GM19035 (cell line): ENCODE measurements around the gene BIRC2.
"Not testable (repeated sequence)": the region's sequence is repeated elsewhere in the genome, so short reads cannot be mapped to it uniquely, and the experiment has no call there.

Experiments used
- ATAC-seq: cut with Tn5 transposase; IDR thresholded peaks from one replicate; pipeline ENCODE4 v1.9.1; 2021; ENCODE audit not compliant: unreplicated experiment

BIRC2 gene

GRCh38 chr11:102374633-102375424, 27.8 kb downstream of the BIRC2 start:
- not testable (repeated sequence) for ATAC-seq

GRCh38 chr11:102375720-102376399, 28.8 kb downstream of the BIRC2 start:
- ATAC-seq, result no peak

- no peak for ATAC-seq
Observed at GRCh38 chr11:102377891-102378290, 30.9 kb downstream of the BIRC2 start.

GRCh38 chr11:102378818-102379217, 31.8 kb downstream of the BIRC2 start:
- no peak for ATAC-seq

GRCh38 chr11:102382384-102382783, 35.4 kb downstream of the BIRC2 start:
- ATAC-seq, result no peak

- ATAC-seq, result no peak
Observed at GRCh38 chr11:102383839-102384238, 36.8 kb downstream of the BIRC2 start.

GRCh38 chr11:102384419-102385079, 37.5 kb downstream of the BIRC2 start:
- no peak for ATAC-seq

- ATAC-seq, result no peak
Observed at GRCh38 chr11:102385085-102386007, 38.3 kb downstream of the BIRC2 start.

- ATAC-seq, result no peak
Observed at GRCh38 chr11:102386136-102386734, 39.2 kb downstream of the BIRC2 start.

GRCh38 chr11:102387043-102387781, 40.2 kb downstream of the BIRC2 start:
- ATAC-seq, result no peak

GRCh38 chr11:102389253-102389652, 42.2 kb downstream of the BIRC2 start:
- no peak for ATAC-seq

GRCh38 chr11:102390667-102391465, 43.9 kb downstream of the BIRC2 start:
- peak; percentile 93 for ATAC-seq

- no peak for ATAC-seq
Observed at GRCh38 chr11:102391549-102392237, 44.7 kb downstream of the BIRC2 start.

GRCh38 chr11:102393272-102393730, 46.3 kb downstream of the BIRC2 start:
- no peak for ATAC-seq

- peak; percentile 40 for ATAC-seq
Observed at GRCh38 chr11:102395720-102396393, 48.8 kb downstream of the BIRC2 start.

- no peak for ATAC-seq
Observed at GRCh38 chr11:102396708-102397563, 49.9 kb downstream of the BIRC2 start.

- ATAC-seq, result no peak
Observed at GRCh38 chr11:102398297-102398696, 51.3 kb downstream of the BIRC2 start.
